Vagina (tissue), 2 donors: ENCODE data around the gene SAP30BP.

Experiments
- POLR2A ChIP-seq, 2 donors: fragments of 450-650 bp; IDR thresholded peaks; one replicate each; pipeline ENCODE4 v1.6.1; 2017; ENCODE audit warnings: antibody characterized with exemption in 2 of 2, mild to moderate bottlenecking in 2 of 2, moderate library complexity in 2 of 2
- TF ChIP-seq, protein P1 (sequence below), 3 experiments: fragments of 450-650 bp in 2 of 3; fragments of 200-600 bp in 1 of 3; sonication (generic) in 1 of 3; IDR thresholded peaks; one replicate each; pipeline ENCODE4 v1.5.1; 2017 to 2019; ENCODE audit warnings: antibody characterized with exemption in 3 of 3, mild to moderate bottlenecking in 2 of 3, moderate library complexity in 2 of 3

DNA sequence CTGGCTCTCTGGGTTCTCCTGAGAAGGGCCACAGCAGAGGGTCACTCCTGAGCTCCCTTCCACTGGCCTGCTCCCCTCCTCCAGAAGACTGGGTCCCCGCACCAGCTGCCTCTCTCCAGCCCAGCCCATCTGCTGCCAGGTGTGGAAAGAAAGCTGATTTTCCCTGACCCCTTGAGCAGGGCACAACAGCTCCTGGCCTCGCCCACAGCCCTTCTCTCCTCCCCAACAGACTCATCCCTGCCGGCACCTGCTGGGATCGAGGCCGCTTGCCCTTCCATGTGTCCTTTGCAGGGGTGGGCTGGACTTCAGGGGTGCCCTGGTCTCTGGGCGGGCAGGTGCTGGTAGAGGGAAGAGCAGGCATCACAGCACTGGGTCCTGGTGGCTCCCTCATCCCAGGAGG is 38.7 kb upstream of the SAP30BP start:
- TF ChIP-seq, protein P1, sequence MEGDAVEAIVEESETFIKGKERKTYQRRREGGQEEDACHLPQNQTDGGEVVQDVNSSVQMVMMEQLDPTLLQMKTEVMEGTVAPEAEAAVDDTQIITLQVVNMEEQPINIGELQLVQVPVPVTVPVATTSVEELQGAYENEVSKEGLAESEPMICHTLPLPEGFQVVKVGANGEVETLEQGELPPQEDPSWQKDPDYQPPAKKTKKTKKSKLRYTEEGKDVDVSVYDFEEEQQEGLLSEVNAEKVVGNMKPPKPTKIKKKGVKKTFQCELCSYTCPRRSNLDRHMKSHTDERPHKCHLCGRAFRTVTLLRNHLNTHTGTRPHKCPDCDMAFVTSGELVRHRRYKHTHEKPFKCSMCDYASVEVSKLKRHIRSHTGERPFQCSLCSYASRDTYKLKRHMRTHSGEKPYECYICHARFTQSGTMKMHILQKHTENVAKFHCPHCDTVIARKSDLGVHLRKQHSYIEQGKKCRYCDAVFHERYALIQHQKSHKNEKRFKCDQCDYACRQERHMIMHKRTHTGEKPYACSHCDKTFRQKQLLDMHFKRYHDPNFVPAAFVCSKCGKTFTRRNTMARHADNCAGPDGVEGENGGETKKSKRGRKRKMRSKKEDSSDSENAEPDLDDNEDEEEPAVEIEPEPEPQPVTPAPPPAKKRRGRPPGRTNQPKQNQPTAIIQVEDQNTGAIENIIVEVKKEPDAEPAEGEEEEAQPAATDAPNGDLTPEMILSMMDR (IDR thresholded peaks at IDR 0.05), result no peak
- no peak for TF ChIP-seq POLR2A (IDR thresholded peaks at IDR 0.05)
